ENCODE measurements around the gene CWF19L1.

Gene CWF19L1

DNA sequence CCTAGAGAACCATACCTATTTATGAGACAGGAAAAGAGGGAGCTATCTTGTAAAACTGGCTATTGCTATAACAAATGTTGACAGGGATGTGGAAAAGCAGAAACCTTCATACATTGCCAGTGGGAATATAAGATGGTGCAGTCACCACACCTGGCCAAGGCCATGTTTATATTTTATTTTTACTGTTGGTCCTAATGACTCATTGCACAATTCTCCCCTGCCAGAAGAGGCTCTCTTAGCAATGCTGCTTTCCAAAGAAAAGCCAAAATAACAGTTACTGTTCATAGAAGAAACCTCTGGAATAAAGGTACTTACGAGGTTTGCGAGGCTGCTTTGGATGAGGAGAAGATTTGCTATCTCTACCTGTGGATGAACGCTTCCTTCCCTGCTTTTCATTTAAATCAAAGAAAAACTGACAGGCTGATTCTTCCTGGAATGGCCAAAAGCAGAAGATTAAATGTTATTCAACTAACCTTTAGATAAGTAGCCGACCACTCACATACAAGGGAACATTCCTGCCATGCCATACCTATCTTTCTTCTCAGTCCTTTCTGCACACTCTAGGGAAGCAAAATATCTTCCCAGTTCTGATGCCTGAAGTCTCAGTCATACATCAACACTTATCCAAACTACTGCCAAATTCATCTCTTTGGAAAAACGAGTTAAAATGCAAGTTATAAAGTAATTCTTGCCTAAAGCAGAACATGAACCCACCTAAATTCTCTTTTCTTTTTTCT, 21.8 kb downstream of the CWF19L1 start:
- no peak for DNase-seq

GRCh38 chr10:100239851-100240250, 27.6 kb downstream of the CWF19L1 start:
- no peak for DNase-seq

DNA sequence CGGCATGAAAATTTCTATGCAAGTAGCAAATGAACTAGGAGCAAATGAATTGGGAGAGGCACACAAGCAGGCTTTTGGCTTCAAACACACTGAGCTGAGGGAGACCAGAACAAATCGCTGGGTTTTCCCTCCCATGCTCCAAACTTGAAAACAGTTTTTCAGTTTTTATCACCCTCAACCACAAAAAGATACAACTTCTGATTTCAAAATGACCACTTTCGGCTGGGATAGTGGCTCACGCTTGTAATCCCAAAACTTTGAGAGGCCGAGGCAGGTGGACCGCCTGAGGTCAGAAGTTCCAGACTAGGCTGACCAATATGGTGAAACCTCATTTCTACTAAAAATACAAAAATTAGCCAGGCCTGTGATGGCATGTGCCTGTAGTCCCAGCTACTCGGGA, 29.0 kb downstream of the CWF19L1 start:
- DNase-seq = no peak

DNA sequence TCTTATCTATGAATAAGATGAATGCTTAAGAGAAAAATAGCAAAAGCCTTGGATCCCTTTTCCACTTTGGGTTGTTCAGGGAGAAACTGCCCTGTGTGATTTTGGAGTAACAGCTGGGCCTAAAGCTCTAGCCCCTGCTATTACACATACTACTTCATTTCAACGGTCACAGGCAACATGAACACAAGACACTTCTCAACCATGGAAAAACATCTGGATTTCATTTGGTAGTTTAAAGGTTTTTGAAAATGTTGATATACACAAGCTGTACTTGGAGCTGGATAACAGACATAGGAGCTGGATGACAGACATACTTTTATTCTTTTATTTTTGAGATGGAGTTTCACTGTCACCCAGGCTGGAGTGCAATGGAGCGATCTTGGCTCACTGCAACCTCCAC, 35.3 kb downstream of the CWF19L1 start:
- DNase-seq = no peak

GRCh38 chr10:100229819-100230422, 37.5 kb downstream of the CWF19L1 start:
- no peak for DNase-seq

GRCh38 chr10:100223879-100224278, 43.6 kb downstream of the CWF19L1 start:
- no peak for DNase-seq

GRCh38 chr10:100222529-100222928, 44.9 kb downstream of the CWF19L1 start:
- DNase-seq = no peak

DNA sequence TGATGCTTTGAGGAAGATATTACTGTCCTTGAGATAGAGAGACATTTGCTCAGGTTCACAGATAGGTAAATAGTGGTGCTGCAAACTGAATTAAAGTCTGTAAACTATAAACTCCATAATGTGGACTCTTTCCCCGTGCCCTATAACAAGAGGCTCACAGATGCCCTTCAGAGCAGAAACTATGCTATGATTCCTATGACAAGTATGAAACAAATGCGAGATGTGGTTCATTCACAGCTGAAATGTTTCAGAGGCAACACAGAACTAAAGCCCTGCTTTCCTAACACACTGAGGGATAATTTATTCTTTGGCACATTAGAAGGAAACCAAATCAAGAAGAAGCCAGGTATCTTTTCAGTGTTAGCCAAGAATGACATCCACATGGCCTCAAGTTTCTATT, 51.4 kb downstream of the CWF19L1 start:
- no peak for DNase-seq

DNA sequence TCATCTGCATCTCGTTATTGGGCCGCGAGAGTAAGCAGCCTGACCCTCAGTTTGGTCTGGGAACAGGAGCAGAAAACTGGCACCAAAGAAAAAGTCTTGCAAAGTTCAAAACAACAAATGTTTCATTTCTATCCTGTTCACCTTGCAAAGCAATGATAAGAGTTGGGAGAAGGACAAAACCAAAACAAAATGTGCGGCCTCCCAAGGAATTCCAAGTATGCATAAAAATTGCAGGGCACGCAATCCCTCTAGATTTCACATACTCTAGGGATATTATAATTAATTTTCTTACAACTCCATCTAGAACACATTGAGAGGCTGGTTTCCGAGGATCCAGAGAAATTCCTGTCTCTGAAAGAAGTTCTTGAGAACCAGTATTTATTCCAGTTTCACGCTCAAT, 58.1 kb downstream of the CWF19L1 start:
- peak; percentile 59 for DNase-seq

DNA sequence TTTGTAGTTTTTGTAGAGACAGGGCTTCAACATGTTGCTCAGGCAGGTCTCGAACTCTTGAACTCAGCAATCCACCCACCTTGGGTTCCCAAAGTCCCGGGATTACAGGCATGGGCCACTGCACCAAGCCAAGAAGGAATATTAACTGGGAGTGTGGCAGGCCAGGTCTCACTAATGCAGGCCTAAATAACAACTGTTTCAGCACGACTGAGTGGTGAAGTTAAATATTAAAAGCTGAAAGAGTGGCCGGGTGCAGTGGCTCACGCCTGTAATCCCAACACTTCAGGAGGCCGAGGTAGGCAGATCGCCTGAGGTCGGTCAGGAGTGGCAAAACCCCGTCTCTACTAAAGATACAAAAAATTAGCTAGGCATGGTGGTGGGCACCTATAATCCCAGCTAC, 59.2 kb downstream of the CWF19L1 start:
- DNase-seq = no peak

DNA sequence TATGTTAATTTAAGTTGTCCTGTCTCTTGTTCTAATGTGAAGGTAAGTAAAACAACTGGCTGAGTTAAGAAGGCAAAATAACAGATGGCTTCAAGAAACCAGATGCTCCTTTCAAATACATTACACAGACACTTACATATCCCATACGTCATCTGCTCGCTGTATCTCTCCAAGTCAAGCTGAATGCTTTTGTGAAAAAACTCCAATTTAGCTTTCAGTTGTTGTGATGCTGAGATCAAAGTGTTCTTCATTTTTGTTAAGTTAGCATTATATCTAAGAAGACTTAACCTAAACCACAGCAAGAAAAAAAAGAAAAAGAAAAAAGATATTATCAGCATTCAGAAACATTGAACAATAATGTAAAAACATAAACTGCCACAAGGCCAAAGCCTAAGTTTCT, 63.1 kb downstream of the CWF19L1 start:
- no peak for DNase-seq

GRCh38 chr10:100201549-100201948, 65.9 kb downstream of the CWF19L1 start:
- DNase-seq = no peak

- no peak for DNase-seq
Observed at GRCh38 chr10:100194711-100195110, 72.7 kb downstream of the CWF19L1 start.

- DNase-seq = no peak
Observed at GRCh38 chr10:100192350-100192749, 75.1 kb downstream of the CWF19L1 start.

DNA sequence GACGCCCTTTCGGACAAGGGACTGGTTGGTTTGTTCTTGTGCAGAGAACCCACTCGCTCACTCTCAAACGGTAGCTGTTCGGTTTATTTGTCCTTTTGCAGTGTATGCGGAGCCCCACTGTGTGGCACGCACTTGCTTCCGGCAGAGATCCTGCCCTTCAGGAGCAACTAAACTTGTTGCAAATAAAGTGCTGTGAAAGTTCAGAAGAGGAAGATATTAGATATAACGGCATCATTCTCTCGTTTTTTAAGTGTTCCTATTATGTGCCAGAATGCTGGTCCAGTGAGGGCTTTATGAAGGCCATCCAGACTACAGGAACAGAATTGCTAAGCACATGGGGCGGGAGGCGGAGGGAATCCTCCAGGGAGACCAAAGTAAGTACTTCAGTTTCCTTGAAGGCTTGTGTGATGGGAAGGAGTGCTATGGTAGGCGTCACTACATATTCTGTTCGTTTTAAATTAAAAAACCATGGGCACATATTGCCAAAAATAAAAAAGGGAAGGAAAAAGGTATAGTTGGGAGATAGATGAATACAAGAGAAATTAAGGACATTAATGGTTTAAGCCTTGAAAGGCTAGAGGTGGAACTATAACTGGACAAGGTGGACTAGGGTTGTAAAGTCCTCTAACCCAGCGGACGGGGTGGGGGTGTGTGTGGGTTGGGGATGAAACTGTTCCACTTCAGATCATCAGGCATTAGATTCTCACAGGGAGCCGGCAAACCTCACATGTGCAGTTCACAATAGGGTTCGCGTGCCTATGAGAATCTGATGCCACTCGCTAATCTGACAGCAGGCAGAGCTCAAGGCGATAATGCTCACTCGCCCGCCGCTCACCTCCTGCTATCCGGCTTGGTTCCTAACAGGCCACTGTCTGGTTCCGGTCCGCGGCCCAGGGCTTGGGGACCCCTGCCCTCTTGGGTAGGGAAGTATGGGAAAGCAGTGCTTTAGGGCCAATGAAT, 80.9 kb downstream of the CWF19L1 start:
- DNase-seq = peak; percentile 42

DNA sequence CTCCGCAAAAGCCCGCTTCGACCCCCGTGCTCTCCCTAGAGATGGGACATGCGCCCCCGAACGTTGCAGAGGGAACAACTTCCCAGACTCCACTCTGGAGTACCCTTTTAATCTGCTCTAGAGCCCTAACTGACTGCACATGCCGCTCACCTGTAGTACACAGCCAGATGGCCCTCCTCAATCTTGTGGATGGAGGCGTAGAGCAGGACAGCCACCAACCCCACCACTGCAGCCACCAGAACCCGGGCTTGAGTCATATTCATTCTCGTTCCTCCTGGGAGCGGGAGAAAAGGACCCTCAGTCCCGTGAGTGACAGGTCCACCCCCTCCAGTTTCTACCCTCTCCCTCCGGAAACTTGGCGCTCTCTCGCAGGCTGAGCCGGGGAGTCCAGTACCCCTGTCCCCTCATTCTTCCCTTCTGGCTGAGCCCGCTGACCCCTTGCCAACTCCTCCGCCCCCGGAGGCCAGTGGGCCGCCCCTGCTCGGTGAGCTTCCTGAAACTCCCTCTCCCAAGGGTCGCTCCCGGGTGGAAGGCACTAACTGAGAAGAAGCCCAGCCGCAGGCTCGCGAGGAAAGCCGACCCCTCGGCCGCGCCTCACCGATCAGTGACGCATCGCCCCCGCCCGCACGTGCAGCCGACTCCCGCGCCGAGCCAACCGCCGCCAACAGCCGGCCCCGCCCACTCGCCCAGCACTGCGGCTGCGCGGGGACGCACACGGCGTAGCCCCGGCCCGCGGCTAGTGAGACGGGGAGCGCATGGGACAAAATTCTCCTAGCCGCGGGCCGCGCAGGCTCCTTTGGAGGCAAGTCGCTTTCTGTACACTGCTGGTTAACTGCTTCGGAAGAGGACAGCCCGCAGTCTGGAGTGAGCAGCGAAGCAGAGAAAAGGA, 81.8 kb downstream of the CWF19L1 start, which contains the start of gene ERLIN1:
TSS of gene ERLIN1 (minus strand) at position 666 of the 889 bp plus-strand sequence. CDS start at position 263, 403 bp downstream.
- DNase-seq = peak; percentile 93

GRCh38 chr10:100184840-100185239, 82.6 kb downstream of the CWF19L1 start:
- DNase-seq = peak; percentile 11

- no peak for DNase-seq
Observed at GRCh38 chr10:100184426-100184825, 83.0 kb downstream of the CWF19L1 start.

GRCh38 chr10:100183481-100183880, 84.0 kb downstream of the CWF19L1 start:
- DNase-seq = no peak

DNA sequence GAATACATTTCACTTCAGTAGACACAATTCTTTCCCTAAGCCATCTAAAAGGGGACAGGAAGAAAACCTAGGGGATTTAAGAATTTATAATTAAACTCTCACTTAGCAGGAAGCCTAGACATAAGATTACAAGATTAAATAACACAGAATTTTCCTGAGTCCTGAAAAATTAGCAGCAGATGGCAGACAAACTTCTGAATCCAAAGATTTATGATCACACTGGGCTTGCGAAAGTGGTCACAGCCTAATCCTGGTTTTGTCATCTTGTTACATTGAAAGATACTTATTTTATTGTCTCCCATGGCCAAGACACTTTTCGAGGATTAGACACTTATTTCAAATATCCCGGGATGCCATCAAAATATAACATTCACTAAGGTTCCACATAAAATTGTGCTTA, 84.5 kb downstream of the CWF19L1 start:
- no peak for DNase-seq

All from fibroblast of skin of right biceps (primary cell).